GM18519 (cell line): ENCODE results near the gene CEP76.

Experiments
- ATAC-seq: cut with Tn5 transposase; IDR thresholded peaks from one replicate; pipeline ENCODE4 v1.9.1; 2021; ENCODE audit warnings: mild to moderate bottlenecking, moderate library complexity; ENCODE audit not compliant: unreplicated experiment, low FRiP score

The CEP76 gene

DNA sequence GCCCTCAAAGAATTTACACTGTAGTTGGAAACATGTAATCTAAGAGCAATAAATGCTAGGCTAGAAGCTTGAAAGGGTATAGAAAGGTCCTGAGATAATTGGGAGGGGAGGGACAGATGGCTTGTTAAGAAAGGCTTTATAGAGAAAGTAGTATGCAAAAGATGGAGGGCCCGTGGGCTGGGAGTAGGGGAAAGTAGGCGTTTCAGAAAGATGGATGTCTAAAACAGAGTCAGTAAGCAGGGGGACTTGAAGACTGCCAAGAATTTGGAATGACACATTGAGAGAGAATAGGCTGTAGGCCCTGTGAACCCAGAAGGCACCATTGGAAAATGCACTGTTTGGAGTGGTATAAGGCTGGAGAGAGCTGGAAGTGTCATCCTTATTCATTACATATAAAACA lies 1.1 kb upstream of the CEP76 start:
- ATAC-seq, result no peak

GRCh38 chr18:12703096-12703567 lies 609 bp upstream of the CEP76 start:
- no peak for ATAC-seq

DNA sequence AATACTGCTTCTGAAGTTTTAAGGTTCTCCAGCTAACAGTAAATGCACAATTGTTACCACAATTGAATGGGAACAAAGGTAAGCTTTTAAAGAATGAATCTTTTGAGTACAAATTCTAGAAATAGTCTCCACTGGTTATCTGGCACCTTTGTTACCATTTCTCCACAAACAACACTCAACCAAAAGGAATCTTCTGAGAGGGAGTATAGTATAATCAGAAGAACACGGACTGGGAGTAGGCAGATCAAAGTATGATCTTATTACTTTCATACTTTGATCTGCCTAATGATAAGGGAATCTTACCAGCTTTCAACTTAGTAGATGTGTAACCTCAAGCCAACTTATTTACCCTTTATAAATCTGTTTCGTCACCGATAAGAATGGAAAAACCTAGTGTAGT lies 1.4 kb downstream of the CEP76 start:
- ATAC-seq, result no peak

DNA sequence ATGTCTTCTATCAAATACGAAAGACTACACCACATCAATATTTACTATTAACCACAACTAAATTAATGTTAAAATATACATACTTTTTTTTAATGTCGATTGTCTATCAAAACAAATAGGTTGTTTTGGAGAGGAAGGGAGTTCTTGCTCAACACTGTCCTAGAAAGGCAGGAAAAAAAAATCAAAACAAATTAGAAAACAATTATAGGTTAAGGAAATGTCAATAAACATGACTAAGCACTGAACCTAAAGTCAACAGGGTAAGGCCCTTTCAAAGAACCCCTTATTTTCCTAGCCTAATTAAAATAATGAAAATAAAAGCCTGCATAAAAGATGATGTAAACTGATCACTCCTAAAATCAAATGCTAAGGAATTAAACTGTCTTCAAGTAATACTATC lies 2.8 kb downstream of the CEP76 start:
- no peak for ATAC-seq

DNA sequence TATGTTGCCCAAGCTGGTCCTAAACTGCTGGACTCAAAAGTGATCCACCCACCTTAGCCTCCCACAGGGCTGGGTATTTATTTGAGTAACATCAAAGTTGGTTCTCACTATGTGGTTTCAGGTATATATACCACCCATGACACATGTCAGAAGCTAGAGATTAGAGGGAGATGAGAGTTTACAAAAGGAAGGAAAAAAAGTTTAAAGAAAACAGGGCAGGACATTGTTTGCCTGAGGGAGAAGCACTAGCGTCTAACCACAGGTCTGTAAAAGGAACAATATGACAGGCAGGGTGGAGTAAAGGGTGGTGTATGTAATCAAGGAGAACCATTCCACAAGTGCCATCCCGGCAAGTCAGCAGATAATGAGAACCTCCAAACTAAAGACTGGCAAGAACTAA lies 8.5 kb downstream of the CEP76 start:
- ATAC-seq, result no peak

DNA sequence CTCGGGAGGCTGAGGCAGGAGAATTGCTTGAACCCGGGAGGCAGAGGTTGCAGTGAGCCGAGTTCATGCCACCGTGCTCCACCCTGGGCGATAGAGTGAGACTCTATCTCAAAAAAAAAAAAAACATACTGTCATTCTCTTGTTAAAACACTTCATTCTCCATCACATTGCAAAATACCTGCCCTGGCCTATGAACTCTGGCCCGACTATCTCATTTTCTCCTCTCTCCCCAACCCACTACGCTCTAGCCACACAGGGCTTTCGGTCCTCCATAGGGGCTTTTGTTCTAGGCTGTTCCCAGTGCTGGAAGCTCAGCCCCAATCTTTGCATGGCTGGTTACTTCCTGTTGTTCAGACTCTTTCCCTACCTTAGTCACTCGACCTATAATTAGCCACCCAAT lies 10.3 kb downstream of the CEP76 start:
- no peak for ATAC-seq

GRCh38 chr18:12689256-12689850 lies 13.2 kb downstream of the CEP76 start:
- no peak for ATAC-seq

DNA sequence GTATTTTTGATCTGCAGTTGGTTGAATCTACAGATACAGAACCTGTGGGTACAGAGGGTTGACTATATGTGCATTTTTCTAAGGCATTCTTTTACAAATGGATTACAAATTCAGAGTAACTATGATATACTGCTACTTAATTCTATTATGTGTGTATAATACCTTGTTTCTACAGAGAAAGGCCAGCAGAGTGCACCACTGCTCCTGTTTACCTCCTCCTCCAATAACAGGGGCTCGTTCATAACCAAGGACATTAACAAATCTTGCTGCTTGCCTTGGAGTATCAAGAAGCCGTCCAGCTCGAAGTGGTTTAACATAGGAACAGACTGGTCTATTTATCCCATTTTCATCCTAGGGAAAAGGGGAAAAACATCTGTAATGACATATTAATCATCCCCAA lies 16.4 kb downstream of the CEP76 start:
- no peak for ATAC-seq

DNA sequence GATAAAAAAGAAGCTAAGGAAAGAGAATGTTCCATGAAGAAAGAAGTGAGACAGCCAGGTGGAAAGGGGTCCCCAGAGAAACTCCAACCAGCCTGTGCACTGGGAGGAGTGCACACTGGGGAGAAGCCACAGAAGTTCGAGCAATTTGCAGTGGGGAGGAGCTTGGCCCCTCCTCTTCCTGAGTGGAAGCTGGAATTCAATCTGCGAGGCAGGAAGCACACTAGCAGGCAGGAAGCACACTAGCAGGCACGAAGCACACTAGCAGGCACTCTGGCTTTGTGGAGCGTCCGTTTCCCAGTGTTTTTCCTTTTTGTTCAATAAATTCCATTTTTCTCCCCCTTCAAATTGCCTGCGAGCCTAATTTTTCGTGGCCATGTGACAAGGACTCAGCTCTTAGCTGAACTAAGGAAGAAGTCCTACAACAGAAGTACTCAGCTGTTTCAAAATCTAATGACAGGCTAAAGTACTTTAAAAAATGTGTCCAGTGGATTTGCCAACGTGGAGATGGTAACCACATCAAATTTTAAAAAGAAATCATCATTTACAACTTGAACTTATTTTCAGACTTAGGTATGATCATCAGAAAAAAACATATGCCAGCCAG lies 23.2 kb downstream of the CEP76 start:
- no peak for ATAC-seq

GRCh38 chr18:12668041-12668440 lies 34.5 kb downstream of the CEP76 start:
- no peak for ATAC-seq

- no peak for ATAC-seq
Measured at GRCh38 chr18:12659904-12660605, 42.5 kb downstream of the CEP76 start.

DNA sequence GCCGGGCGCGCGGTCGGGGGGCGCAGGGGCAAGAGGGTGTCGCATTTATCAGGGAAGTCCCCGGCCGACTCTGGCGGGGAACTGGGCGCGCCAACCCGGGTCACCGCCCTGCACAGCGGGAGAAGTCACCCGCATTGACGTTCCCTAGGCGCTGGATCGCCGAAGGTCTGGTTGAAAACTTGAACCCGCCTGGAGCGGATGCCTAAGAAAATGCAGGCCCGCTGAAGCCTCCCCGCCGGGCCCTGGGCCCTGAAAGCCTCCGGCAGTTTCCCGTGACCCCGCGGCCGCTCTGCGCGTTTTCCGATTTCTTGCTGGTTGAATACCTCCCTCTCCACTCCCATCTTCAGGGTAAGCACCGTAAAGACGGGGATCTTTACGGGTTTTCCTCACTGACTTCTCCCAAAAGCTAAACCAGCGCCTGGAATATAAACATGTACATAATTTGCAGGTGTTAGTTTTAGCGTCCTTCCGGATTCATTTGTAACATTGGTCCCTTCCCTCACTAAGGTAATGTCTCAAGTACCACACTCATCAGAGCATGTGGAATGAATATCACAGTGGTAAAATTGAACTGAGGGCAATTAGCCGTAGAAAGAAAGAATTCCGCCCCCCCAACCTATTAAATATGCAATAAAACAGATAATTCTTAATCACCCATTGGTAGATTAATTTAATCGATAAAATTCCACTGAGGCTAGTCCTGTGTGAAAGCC lies 43.9 kb downstream of the CEP76 start:
- ATAC-seq, result no peak

DNA sequence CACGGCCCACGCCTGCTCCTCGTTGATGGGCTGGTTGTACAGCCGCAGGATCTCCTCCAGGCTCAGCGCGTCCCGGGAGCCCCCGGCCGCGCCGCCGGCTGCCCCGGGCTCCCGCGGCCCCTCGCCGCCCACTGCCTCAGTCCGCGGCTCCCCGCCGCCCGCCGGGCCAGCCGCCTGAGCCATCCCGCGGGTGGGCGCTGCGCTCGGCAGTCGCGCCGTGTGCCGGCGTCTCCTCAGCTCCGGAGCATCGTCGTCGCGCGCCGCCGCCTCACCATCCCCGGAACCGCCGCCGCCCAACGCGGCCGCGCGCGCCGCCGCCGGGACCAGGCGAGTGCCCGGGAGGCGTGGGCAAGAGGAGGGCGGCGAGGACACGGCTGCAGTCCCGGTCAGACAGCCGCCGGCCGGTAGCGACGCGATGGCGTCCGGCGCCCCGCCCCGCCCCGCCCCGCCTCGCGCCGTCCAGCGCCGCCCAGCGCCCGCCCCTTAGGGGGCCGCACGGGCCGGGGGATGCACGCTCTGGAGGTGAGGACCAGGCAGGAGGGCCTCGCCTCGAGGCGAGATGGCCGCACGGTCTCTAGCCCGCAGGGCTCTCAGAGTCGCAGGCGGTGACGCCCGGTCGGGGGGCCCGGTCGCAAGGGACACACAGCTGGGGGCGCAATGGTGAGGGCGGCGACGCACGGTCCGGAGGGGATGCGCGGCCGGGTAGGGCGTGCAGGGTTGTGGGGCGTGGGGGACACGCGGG lies 44.7 kb downstream of the CEP76 start, which contains the start of gene SPIRE1:
SPIRE1 (minus strand) TSS at position 424 of the 742 bp plus-strand sequence; CDS start at position 183, 241 bp downstream.
- no peak for ATAC-seq

DNA sequence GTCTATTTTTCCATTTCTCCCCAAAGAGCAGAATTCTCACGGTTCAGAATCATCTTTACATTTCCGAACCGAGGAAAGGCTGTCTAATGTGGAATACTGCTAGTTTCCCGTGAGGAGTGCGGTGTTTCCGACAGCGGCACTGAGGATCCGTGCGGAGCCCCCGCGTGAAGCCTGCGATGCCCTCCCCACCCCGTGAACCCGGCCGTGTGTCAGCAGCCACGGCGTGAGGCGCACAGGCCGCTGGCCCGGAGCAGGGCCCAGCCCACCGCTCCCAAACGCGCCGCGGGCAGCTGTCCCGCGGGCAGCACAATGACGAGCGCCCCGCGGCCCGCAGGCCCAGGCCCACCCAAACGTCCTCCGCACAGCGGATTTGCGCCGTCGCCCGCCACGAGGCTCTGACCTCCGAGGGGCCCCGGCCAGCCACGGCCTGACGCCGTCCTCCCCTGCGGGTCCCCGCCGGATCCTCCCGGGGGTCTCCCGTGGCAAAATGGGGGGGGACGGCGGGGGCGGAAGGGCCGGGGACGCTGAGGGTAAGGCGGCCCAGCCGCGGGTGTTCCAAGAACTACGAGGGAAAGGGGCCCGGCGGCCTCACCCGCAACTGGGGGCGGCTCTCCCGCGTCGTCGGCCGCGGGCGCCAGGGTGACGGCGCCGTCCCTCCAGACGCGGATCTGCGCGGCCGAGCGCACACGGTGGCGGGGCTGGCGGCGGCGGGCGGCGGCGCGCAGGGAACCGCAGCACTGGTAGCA lies 45.4 kb downstream of the CEP76 start:
- ATAC-seq, result no peak

DNA sequence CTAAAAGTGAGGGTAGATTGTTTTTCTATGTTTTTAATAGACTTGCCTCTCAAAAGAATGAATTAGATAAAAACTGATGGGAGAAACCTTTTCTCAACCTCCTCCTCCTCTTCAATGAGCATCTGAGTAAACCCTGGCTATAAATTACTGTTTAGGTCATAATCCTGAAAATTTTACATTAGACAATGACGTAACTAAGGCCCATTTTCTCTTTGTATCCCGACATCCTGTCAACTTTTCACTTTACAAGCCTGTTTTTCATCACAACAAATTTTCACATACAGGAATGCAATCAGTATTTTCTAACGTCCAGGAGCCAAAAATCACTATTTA lies 46.0 kb downstream of the CEP76 start:
- ATAC-seq, result no peak

DNA sequence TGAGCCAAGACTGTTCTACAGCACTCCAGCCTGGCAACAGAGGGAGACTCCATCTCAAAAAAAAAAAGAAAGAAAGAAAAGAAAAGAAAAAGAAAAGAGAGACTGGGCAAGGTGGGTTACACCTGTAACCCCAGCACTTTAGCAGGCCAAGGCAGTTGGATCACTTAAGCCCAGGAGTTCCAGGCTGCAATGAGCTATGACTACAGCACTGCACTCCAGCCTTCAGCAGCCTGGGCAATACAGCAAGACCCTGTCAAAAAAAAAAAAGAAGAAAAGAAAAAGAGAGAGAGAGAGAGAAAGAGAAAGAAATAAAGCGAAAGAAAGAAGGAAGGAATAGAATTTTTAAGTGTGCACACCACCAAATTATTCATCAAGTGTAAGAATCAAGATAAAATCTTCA lies 47.6 kb downstream of the CEP76 start:
- ATAC-seq, result no peak

DNA sequence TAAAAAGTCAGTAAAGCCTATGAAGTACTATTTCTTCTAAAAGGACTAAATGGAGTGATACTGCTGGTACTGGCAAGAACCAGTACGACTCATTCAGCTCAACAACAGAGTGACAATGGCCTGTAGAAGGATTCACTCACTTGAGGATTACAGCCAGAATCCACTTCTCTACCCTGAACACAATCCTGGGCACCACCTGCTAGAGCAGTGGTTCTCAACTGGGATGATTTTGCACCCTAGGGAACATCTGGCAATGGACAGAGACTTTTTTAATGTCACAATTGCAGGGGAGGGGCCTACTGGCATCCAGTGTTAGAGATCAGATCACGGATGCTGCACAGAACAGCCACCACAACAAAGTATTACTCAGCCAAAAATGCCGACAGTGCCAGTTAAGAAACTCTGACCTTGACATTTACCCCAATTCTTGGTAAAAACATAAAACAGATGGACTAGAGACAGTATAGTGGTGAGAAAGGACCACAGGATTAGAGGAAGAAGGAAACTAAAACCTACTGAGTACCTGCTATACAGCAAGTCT lies 49.6 kb downstream of the CEP76 start:
- no peak for ATAC-seq

DNA sequence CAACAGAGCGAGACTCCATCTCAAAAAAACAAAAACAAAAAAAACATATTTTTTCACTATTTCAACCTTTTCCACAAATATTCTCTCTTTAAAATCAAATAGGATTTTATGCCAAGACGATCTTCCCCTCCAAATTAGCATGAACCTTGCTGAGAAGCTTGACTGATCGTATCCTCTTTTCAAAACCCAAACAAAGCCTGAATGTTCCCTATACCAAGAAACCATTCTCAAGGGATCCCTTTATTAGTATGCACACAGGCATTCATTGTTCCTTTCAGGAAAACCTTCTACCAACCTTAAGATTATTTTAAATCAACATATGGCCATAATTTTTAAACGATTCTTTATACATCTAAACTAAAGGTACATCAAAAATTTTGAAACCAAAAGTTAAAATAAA lies 50.9 kb downstream of the CEP76 start:
- ATAC-seq, result no peak

- ATAC-seq, result no peak
Measured at GRCh38 chr18:12647773-12648172, 54.8 kb downstream of the CEP76 start.

GRCh38 chr18:12645751-12646203 lies 56.7 kb downstream of the CEP76 start:
- ATAC-seq, result no peak
